22Rv1 (cell line): Measurements from ENCODE around the gene TBC1D5.

Source experiments
- CTCF ChIP-seq: fragments of 450-650 bp; IDR thresholded peaks from 2 replicates; pipeline ENCODE4 v1.5.1; 2017; ENCODE audit warnings: mild to moderate bottlenecking
- ZFX ChIP-seq: fragments of 450-650 bp; IDR thresholded peaks from 2 replicates; pipeline ENCODE4 v1.6.1; 2017; ENCODE audit warnings: antibody characterized with exemption, borderline replicate concordance

- TF ChIP-seq CTCF (no peak), ZFX (no peak)
These were observed 581.8 kb downstream of the TBC1D5 start for GRCh38 chr3:17160597-17160996.
